Panc1 (cell line): ENCODE results near the gene OR12D1.

Experiments
- CTCF ChIP-seq: fragments of 450-650 bp; IDR thresholded peaks from 2 replicates; pipeline ENCODE4 v1.5.1; 2017; ENCODE audit warnings: mild to moderate bottlenecking
- POLR2AphosphoS5 ChIP-seq: IDR thresholded peaks from 2 replicates; pipeline ENCODE4 v1.6.1; 2012; ENCODE audit warnings: mild to moderate bottlenecking, low read depth, low read length, moderate library complexity
- REST ChIP-seq, 2 experiments: IDR thresholded peaks; 2 replicates each; pipeline ENCODE4 v1.6.1; 2011 to 2012; ENCODE audit warnings: low read depth in 2 of 2, control low read depth in 1 of 2, low read length in 1 of 2, mild to moderate bottlenecking in 1 of 2, moderate library complexity in 1 of 2; ENCODE audit not compliant: insufficient read depth in 1 of 2
- SIN3A ChIP-seq: IDR thresholded peaks from 2 replicates; pipeline ENCODE4 v1.6.1; 2012; ENCODE audit warnings: low read depth, mild to moderate bottlenecking, low read length, moderate library complexity, borderline replicate concordance; ENCODE audit not compliant: insufficient read depth

- TF ChIP-seq CTCF (peak; percentile 22; the same call in 1 of the 2 replicates), POLR2AphosphoS5 (no peak), REST (IDR thresholded peaks at IDR 0.05; ENCODE audit: insufficient read depth in 1 of 2, low read depth in 2 of 2, low read length in 1 of 2) (no peak), SIN3A (no peak)
Observed at GRCh38 chr6:29414588-29414987, at the start of gene OR12D1.
